Testis (tissue), 2 donors: Measurements from ENCODE around the gene WT1.

Experiments
- CTCF ChIP-seq, 3 experiments: fragments of 450-650 bp in 2 of 3; fragments of 200-600 bp in 1 of 3; sonication (generic) in 1 of 3; IDR thresholded peaks; one replicate each; pipeline ENCODE4 v1.5.1; 2016 to 2019; ENCODE audit warnings: antibody characterized with exemption in 3 of 3, mild to moderate bottlenecking in 2 of 3, moderate library complexity in 1 of 3
- POLR2A ChIP-seq: fragments of 450-650 bp; IDR thresholded peaks from one replicate; pipeline ENCODE4 v1.6.1; 2017; ENCODE audit warnings: antibody characterized with exemption, mild to moderate bottlenecking, moderate library complexity

GRCh38 chr11:32385998-32386397 is 49.3 kb downstream of the WT1 start:
- TF ChIP-seq POLR2A (no peak), CTCF (IDR thresholded peaks at IDR 0.05) (peak in 2 of 3 experiments; percentile 8 to 25)
